Measurements from ENCODE around the gene KIF16B. TPM values are rescaled to one million over a fixed set of nuclear protein-coding genes. Genes with fewer than 3 reads are reported as not detected.
A peak's percentile ranks its signal among the peaks of the same experiment; 100 is the strongest.
"Not testable (repeated sequence)": the region's sequence is repeated elsewhere in the genome, so short reads cannot be mapped to it uniquely, and the experiment has no call there.

KIF16B gene
- total RNA-seq, 6 donors from 2014 or later = 18.4 to 114 (median 26.3) TPM

- Histone ChIP-seq H3K36me3 (peaks cover 0 to 6% (median 0%) of the 10 kb centered on the region in 4 donors), H3K27ac (no peak overlapping the region), H3K4me1 (no peaks in the 10 kb centered on the region), H3K4me3 (no peak overlapping the region), H3K27me3 (no peaks in the 10 kb centered on the region), H3K9me3 (no peaks in the 10 kb centered on the region)
- WGBS, 2 donors = 64 to 65% methylated on average over 5 of the region's 5 CpGs
- peak in 1 of 2 donors; percentile 20 for TF ChIP-seq POLR2AphosphoS5 (IDR thresholded peaks at IDR 0.05)
- TF ChIP-seq EP300 (IDR thresholded peaks at IDR 0.05) = no peak
- TF ChIP-seq POLR2A (IDR thresholded peaks at IDR 0.05) = peak in 1 of 4 donors; percentile 11
- peak; percentile 68 to 70 for ATAC-seq (ENCODE audit: low FRiP score in 2 of 2)
- peak in 1 of 2 donors; percentile 66 for DNase-seq
Measured at GRCh38 chr20:16528078-16528477, 45.2 kb downstream of the KIF16B start.

GRCh38 chr20:16527438-16527837, 45.8 kb downstream of the KIF16B start:
- Histone ChIP-seq H3K4me3 (no peak overlapping the region), H3K9me3 (no peaks in the 10 kb centered on the region), H3K4me1 (no peaks in the 10 kb centered on the region), H3K27me3 (no peaks in the 10 kb centered on the region), H3K27ac (no peak overlapping the region), H3K36me3 (peaks cover 0 to 6% (median 0%) of the 10 kb centered on the region in 4 donors)
- TF ChIP-seq POLR2AphosphoS5 (IDR thresholded peaks at IDR 0.05) = no peak
- TF ChIP-seq EP300 (IDR thresholded peaks at IDR 0.05) = no peak
- DNase-seq (no peak), ATAC-seq (ENCODE audit: low FRiP score in 2 of 2) (no peak)
- 91 to 97% methylated on average over 3 of the region's 3 CpGs for WGBS, 2 donors

GRCh38 chr20:16526433-16527380, 46.5 kb downstream of the KIF16B start:
- 87 to 90% methylated on average over 9 of the region's 9 CpGs for whole genome bisulfite sequencing, 2 donors
- Histone ChIP-seq H3K27me3 (no peaks in the 10 kb centered on the region), H3K36me3 (peaks cover 0 to 6% (median 0%) of the 10 kb centered on the region in 4 donors), H3K27ac (no peak overlapping the region), H3K4me1 (no peaks in the 10 kb centered on the region), H3K9me3 (no peaks in the 10 kb centered on the region), H3K4me3 (no peak overlapping the region)
- DNase-seq (no peak), ATAC-seq (ENCODE audit: low FRiP score in 2 of 2) (no peak)
- TF ChIP-seq POLR2A (IDR thresholded peaks at IDR 0.05) (no peak), EP300 (IDR thresholded peaks at IDR 0.05) (no peak), POLR2AphosphoS5 (IDR thresholded peaks at IDR 0.05) (no peak), CTCF (IDR thresholded peaks at IDR 0.05) (no peak)

- not testable (repeated sequence) for H3K27me3 ChIP-seq; H3K27ac ChIP-seq; H3K4me1 ChIP-seq; H3K36me3 ChIP-seq; DNase-seq; H3K9me3 ChIP-seq; H3K4me3 ChIP-seq; ATAC-seq (ENCODE audit: low FRiP score in 2 of 2)
- WGBS, 2 donors = 85 to 93% methylated on average over 5 of the region's 5 CpGs
Measured at GRCh38 chr20:16522651-16523050, 50.6 kb downstream of the KIF16B start.

- no peak for ATAC-seq (ENCODE audit: low FRiP score in 2 of 2)
- Histone ChIP-seq H3K4me1 (peaks cover 0 to 6% (median 0%) of the 10 kb centered on the region in 4 donors), H3K36me3 (peaks cover 0 to 4% (median 0%) of the 10 kb centered on the region in 4 donors), H3K27ac (no peak overlapping the region), H3K27me3 (no peaks in the 10 kb centered on the region), H3K4me3 (no peak overlapping the region), H3K9me3 (no peaks in the 10 kb centered on the region)
- WGBS, 2 donors = 55 to 83% methylated on average over 1 to 5 of the region's 5 CpGs
- TF ChIP-seq CTCF (IDR thresholded peaks at IDR 0.05) = no peak
- TF ChIP-seq EP300 (IDR thresholded peaks at IDR 0.05) = no peak
- no peak for TF ChIP-seq POLR2AphosphoS5 (IDR thresholded peaks at IDR 0.05)
- no peak for TF ChIP-seq POLR2A (IDR thresholded peaks at IDR 0.05)
- no peak for DNase-seq
Measured at GRCh38 chr20:16520154-16520553, 53.1 kb downstream of the KIF16B start.

GRCh38 chr20:16519673-16520072, 53.6 kb downstream of the KIF16B start:
- H3K9me3 ChIP-seq; H3K36me3 ChIP-seq; ATAC-seq (ENCODE audit: low FRiP score in 2 of 2); H3K27ac ChIP-seq; H3K4me3 ChIP-seq; H3K4me1 ChIP-seq; H3K27me3 ChIP-seq; DNase-seq: not testable (repeated sequence)
- 88% methylated on average over 8 of the region's 8 CpGs; no CpG with 5 or more reads in 1 of the 2 donors for WGBS, 2 donors

GRCh38 chr20:16518784-16519084, 54.5 kb downstream of the KIF16B start:
- Histone ChIP-seq H3K4me3 (no peak overlapping the region), H3K27me3 (no peaks in the 10 kb centered on the region), H3K9me3 (no peaks in the 10 kb centered on the region), H3K4me1 (peaks cover 0 to 6% (median 0%) of the 10 kb centered on the region in 4 donors), H3K27ac (no peak overlapping the region), H3K36me3 (no peaks in the 10 kb centered on the region)
- ATAC-seq (ENCODE audit: low FRiP score in 2 of 2) (no peak), DNase-seq (no peak)
- WGBS, 2 donors = 67 to 73% methylated on average over 4 of the region's 4 CpGs
- no peak for TF ChIP-seq CTCF (IDR thresholded peaks at IDR 0.05)
- no peak for TF ChIP-seq EP300 (IDR thresholded peaks at IDR 0.05)
- TF ChIP-seq POLR2A (IDR thresholded peaks at IDR 0.05) = no peak
- TF ChIP-seq POLR2AphosphoS5 (IDR thresholded peaks at IDR 0.05) = no peak
